Measurements from ENCODE around the gene ENTHD1.

Gene ENTHD1

DNA sequence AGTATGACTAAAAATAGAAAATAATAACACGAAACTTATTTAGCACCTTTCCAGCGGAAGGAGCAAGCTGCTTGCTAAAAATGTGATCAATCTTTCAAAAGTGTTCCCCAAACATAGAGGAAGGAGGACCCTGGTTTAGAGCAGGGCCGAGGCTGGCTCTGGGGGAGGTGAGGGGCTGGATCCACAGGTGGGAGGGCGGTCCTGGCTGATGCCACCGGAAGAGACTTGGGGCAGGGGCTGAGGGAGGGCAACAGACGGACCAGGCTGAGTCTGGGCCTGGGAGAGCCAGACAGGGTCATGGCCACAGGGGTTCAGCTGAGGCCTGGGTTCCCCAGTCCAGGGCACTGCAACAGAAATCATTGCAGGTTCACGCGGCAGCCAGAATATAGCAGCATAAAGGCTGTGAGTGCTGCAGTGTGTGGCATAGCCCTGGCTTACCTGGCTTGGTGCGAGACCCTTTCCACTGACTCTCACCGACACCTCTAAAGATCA lies 179.7 kb downstream of the ENTHD1 start:
- no peak for DNase-seq
- H3K4me3 ChIP-seq (ENCODE audit: low read depth, low read length) = no peak overlapping the region
- H3K27me3 ChIP-seq = no peaks in the 10 kb centered on the region; the same call in 1 of the 2 replicates
- no peaks in the 10 kb centered on the region for H3K9me3 ChIP-seq
- no peaks in the 10 kb centered on the region for H3K36me3 ChIP-seq
- H3K4me1 ChIP-seq = no peaks in the 10 kb centered on the region
- TF ChIP-seq, protein P1, sequence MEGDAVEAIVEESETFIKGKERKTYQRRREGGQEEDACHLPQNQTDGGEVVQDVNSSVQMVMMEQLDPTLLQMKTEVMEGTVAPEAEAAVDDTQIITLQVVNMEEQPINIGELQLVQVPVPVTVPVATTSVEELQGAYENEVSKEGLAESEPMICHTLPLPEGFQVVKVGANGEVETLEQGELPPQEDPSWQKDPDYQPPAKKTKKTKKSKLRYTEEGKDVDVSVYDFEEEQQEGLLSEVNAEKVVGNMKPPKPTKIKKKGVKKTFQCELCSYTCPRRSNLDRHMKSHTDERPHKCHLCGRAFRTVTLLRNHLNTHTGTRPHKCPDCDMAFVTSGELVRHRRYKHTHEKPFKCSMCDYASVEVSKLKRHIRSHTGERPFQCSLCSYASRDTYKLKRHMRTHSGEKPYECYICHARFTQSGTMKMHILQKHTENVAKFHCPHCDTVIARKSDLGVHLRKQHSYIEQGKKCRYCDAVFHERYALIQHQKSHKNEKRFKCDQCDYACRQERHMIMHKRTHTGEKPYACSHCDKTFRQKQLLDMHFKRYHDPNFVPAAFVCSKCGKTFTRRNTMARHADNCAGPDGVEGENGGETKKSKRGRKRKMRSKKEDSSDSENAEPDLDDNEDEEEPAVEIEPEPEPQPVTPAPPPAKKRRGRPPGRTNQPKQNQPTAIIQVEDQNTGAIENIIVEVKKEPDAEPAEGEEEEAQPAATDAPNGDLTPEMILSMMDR (IDR thresholded peaks at IDR 0.05; ENCODE audit: low read depth, low read length) = no peak

DNA sequence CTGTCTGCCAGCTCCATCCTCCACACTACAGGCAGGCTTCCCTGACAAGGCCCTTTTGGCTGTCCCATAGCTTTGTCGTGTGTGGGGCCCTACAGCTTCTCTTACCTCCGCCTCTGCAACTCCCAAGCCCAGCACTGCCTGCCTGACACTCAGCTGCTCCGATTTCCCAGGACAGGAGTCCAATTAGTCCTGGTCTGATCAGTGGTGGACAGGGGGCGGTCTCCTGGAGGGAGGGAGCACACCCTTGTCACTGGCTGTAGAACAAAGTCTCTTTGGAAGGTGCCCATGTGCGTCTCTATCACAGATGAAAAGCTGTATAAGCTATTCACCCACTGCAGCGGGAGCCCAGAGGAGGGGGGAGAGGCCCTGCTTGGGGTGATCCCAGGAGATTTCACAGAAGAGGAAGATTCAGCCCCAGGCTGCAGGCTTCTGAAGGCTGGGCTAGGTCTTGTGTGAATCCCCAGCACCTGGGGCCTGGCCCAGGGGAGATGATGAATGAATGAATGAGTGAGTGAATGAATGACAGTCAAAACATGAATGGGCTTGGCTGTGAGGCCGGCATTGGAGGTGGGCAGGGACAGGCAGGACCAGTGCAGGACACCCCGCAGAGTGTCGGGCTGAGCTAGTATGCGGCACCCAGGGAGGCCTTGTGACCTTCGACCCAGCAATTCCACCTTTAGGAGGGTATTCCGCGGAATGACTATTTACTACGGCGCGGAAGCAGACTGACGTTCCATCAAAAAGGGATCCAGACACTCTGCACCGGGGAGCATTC lies 180.6 kb downstream of the ENTHD1 start:
- no peaks in the 10 kb centered on the region for H3K4me1 ChIP-seq
- no peaks in the 10 kb centered on the region; the same call in 1 of the 2 replicates for H3K27me3 ChIP-seq
- no peaks in the 10 kb centered on the region for H3K9me3 ChIP-seq
- TF ChIP-seq, protein P1 (IDR thresholded peaks at IDR 0.05; ENCODE audit: low read depth, low read length) = no peak
- no peaks in the 10 kb centered on the region for H3K36me3 ChIP-seq
- no peak for DNase-seq
- no peak overlapping the region for H3K4me3 ChIP-seq (ENCODE audit: low read depth, low read length)

DNA sequence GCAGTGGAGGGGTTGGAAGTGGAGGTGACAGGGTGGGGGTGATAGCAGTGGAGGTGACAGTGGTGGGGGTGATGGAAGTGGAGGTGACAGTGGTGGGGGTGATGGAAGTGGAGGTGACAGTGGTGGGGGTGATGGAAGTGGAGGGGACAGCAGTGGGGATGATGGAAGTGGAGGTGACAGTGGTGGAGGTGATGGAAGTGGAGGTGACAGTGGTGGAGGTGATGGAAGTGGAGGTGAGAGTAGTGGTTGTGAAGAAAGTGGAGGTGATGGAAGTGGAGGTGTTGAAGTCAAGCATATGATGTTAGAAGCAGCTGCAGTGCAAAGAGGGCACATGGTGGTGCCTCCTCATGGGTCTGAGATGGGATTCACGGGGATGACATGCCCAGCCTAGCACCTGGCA lies 181.5 kb downstream of the ENTHD1 start:
- H3K36me3 ChIP-seq = no peaks in the 10 kb centered on the region
- H3K9me3 ChIP-seq = no peaks in the 10 kb centered on the region
- no peak for DNase-seq
- no peaks in the 10 kb centered on the region for H3K4me1 ChIP-seq
- H3K4me3 ChIP-seq (ENCODE audit: low read depth, low read length) = no peak overlapping the region
- TF ChIP-seq, protein P1 (IDR thresholded peaks at IDR 0.05; ENCODE audit: low read depth, low read length) = no peak
- H3K27me3 ChIP-seq = no peaks in the 10 kb centered on the region; the same call in 1 of the 2 replicates

DNA sequence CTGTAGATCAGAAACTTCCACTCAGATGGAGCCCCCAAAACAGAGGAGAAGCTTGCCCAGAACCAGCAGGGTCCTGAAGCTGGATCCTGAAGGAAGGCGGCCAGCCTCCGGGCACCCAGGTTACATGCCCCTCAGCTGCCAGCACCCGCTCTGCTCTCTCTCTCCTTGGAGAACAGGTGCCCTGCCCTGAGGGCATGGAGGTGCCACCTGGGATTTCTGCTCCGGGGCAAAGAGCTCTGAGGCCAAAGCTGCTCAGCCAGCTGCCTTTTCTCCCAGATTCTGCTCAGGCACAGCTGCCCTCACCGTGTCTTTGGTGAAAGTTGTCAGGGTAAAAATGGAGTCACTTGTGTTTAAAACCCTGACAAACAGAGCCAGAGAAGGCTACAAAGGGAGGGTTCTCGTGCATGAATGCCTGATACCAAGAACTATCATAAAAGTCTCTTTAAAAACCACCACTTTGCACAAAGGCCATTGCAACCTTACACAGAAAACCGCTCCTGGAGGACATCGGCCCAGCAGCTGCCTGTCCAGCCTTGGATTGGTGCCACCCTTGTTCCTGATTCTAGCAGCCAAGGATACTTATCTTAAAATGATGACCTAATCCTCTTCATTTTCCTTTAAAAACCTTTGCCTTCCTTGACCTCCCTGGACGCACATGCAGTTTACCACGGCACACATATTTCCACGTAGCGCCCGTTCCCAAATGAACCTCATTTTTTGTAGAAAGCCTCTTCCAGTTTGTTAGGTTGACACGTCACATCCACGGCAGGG lies 183.0 kb downstream of the ENTHD1 start:
- Histone ChIP-seq H3K4me3 (ENCODE audit: low read depth, low read length) (no peak overlapping the region), H3K4me1 (no peaks in the 10 kb centered on the region), H3K9me3 (no peaks in the 10 kb centered on the region), H3K27me3 (no peaks in the 10 kb centered on the region; the same call in 1 of the 2 replicates), H3K36me3 (no peaks in the 10 kb centered on the region)
- DNase-seq = no peak
- TF ChIP-seq, protein P1 (IDR thresholded peaks at IDR 0.05; ENCODE audit: low read depth, low read length) = no peak

DNA sequence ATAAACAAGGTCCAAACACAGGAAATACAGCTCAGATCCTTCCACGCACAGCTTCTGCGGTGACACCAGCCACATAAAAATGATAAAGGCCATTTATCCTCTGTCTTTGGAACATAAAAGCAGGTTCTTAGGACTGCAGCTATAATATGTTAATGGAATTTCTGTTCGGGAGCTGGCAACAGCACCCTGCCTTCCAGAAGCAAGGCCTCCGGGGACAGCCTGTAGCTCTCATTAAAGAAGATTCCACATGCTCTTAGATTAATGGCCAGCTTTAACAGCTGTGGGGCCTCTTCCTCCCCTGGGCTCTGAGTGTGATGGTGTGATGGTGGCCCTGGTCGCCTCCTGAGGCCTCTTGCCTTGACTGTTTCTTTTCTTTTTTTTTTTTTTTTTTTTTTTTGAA lies 185.7 kb downstream of the ENTHD1 start:
- Histone ChIP-seq H3K4me1 (no peaks in the 10 kb centered on the region), H3K36me3 (no peaks in the 10 kb centered on the region), H3K27me3 (no peaks in the 10 kb centered on the region; the same call in 1 of the 2 replicates), H3K9me3 (no peaks in the 10 kb centered on the region), H3K4me3 (ENCODE audit: low read depth, low read length) (no peak overlapping the region)
- DNase-seq = no peak
- TF ChIP-seq, protein P1 (IDR thresholded peaks at IDR 0.05; ENCODE audit: low read depth, low read length) = no peak

Measured in BE2C (cell line).